ENCODE results near the gene RABGGTA.

DNA sequence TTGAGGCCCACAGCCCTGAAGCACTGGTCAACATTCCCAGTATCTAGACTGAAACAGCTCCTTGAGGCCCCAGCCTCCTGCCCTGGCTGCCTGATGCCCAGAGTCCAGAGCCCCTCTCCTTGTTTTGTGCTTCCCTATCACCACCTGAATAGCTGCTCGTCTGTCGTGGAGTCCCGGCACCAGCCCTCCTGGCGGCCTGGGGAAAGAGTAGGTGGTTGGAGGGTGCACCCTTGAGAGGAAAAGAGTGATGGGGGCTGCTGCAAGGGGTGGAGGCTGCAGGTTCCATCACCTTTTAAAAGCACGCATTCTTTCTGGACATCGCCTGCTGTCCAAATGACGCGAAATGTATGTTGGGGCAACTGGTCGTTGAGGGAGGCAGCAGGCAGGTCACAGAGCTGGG lies 3.2 kb downstream of the RABGGTA start:
- TF ChIP-seq EZH2phosphoT487 (IDR thresholded peaks at IDR 0.05; ENCODE audit: borderline replicate concordance, low read length) = no peak
- TF ChIP-seq, protein P1, sequence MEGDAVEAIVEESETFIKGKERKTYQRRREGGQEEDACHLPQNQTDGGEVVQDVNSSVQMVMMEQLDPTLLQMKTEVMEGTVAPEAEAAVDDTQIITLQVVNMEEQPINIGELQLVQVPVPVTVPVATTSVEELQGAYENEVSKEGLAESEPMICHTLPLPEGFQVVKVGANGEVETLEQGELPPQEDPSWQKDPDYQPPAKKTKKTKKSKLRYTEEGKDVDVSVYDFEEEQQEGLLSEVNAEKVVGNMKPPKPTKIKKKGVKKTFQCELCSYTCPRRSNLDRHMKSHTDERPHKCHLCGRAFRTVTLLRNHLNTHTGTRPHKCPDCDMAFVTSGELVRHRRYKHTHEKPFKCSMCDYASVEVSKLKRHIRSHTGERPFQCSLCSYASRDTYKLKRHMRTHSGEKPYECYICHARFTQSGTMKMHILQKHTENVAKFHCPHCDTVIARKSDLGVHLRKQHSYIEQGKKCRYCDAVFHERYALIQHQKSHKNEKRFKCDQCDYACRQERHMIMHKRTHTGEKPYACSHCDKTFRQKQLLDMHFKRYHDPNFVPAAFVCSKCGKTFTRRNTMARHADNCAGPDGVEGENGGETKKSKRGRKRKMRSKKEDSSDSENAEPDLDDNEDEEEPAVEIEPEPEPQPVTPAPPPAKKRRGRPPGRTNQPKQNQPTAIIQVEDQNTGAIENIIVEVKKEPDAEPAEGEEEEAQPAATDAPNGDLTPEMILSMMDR (IDR thresholded peaks at IDR 0.05; ENCODE audit: low read depth, low read length, poor library complexity, severe bottlenecking) = no peak
